ENCODE measurements around the gene NPC1.
"Not testable (repeated sequence)": the region's sequence is repeated elsewhere in the genome, so short reads cannot be mapped to it uniquely, and the experiment has no call there.

Gene NPC1

DNA sequence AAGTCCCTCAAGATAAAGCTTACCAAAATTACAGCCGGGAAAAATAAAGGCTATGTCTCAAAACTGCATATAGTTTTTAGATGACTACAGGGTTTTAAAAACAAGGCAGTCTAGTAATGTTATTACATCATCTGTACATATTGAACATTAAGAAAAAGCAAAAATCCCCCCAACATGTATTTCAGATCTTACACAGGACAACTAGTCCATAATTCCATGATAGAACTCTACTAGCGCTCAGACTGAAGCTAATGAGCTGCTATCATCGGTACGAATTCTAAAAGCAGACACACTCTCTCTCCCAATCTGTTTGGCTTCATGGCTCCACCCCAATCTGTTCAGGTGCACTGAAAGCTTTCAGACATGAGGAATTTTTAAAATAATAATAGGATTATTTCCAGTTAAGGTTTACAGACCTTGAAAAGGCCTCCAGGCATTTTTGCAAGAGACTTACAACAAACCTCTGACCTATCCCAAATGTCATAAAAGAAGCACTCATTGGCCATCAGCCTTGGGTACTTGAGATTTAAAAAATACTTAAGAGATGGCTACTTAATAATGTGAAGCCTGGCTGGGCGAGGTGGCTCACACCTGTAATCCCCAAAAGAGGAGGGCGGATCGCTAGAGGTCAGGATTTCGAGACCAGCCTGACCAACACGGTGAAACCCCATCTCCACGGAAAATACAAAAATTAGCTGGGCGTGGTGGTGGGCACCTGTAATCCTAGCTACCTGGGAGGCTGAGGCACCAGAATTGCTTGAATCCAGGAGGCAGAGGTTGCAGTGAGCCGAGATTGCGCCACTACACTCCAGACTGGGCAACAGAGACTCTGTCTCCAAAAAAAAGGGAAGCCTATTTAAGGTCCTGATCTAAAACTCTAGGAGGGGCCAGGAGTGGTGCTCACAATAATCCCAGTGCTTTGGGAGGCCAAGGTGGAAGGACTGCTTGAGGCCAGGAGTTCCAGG lies 2.0 kb downstream of the NPC1 start:
- TF ChIP-seq, protein P1, sequence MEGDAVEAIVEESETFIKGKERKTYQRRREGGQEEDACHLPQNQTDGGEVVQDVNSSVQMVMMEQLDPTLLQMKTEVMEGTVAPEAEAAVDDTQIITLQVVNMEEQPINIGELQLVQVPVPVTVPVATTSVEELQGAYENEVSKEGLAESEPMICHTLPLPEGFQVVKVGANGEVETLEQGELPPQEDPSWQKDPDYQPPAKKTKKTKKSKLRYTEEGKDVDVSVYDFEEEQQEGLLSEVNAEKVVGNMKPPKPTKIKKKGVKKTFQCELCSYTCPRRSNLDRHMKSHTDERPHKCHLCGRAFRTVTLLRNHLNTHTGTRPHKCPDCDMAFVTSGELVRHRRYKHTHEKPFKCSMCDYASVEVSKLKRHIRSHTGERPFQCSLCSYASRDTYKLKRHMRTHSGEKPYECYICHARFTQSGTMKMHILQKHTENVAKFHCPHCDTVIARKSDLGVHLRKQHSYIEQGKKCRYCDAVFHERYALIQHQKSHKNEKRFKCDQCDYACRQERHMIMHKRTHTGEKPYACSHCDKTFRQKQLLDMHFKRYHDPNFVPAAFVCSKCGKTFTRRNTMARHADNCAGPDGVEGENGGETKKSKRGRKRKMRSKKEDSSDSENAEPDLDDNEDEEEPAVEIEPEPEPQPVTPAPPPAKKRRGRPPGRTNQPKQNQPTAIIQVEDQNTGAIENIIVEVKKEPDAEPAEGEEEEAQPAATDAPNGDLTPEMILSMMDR (IDR thresholded peaks at IDR 0.05; ENCODE audit: borderline replicate concordance, insufficient read depth, low read depth, low read length): no peak
- H3K4me3 ChIP-seq (ENCODE audit: low read depth, low read length): no peak overlapping the region

DNA sequence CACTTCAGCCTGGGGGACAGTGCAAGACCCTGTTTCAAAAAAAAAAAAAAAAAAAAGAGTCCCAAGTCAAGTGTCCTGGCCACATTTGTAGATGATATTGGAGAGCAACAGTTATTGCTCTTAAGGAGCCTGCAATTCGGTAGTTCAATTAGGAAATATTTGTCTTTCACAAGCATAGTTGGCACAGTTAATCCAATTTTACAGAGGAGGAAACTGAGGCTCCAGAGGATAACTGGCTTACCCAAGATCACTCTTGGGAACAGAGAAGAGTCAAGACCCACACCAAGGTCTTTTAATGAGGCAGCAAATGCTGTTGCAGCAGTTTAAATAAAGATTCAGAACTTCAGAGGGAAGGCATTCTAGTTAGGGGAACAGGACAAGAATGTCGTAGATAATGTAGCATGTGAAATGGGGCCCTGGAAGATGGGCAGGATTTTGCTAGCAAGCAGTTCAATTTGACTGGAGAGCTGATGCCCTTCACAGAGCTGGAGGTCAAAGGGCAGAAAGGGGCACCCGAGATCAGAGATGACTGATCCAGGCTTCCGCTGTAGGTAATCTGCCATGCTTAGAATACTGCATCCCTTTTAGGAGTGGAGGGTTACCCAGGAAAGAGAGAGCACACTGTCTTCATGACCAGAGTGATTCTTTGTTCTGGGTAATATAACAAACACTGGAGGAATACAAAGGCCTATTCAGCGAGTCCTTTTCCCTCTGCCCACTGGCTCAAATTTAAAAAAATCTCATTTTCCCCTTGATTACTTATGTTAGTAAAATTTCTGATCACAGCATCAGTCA lies 3.0 kb downstream of the NPC1 start:
- TF ChIP-seq, protein P1 (IDR thresholded peaks at IDR 0.05; ENCODE audit: borderline replicate concordance, insufficient read depth, low read depth, low read length): no peak
- H3K4me3 ChIP-seq (ENCODE audit: low read depth, low read length): no peak overlapping the region

GRCh38 chr18:23580677-23581367 lies 5.5 kb downstream of the NPC1 start:
- no peak overlapping the region for H3K4me3 ChIP-seq (ENCODE audit: low read depth, low read length)
- TF ChIP-seq, protein P1 (IDR thresholded peaks at IDR 0.05; ENCODE audit: borderline replicate concordance, insufficient read depth, low read depth, low read length): no peak

DNA sequence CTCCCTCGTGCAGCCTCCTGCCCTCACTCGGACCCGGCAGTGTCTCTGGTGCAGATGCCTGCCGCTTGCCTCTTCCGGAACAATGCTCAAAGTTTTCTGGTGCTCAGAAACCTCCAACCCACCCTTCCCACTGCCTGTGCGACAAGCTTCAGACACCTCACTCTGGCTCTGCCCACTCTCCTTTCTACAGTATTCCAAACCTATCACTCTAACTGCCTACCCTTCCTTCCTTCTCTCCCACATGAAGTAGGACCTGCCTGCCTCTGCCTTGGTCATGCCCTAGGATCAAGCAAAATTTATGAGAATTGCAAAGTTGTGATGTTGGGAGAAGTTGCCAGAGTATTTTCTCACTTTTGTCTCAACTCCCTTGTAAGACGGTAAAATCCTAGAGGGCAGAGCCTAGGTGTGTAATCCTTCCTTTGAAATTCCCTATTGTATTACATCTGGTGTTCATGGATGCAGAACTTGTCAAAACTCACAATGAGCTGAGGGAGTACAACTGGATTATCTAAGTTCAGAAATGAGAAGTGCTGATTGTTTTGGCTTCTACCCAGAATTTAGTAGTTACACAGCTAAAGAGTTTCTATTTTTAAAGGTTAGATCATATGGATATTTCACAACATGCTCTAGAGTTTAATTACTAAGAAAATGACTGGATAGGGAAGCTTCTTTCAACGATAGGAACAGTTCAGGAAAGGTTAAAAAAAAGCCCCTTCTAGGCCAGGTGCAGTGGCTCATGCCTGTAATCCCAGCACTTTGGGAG lies 7.2 kb downstream of the NPC1 start:
- TF ChIP-seq, protein P1 (IDR thresholded peaks at IDR 0.05; ENCODE audit: borderline replicate concordance, insufficient read depth, low read depth, low read length): no peak
- H3K4me3 ChIP-seq (ENCODE audit: low read depth, low read length): no peak overlapping the region

- H3K4me3 ChIP-seq (ENCODE audit: low read depth, low read length): no peak overlapping the region
- TF ChIP-seq, protein P1 (IDR thresholded peaks at IDR 0.05; ENCODE audit: borderline replicate concordance, insufficient read depth, low read depth, low read length): no peak
Measured at GRCh38 chr18:23578067-23578701, 8.1 kb downstream of the NPC1 start.

- not testable (repeated sequence) for H3K4me3 ChIP-seq (ENCODE audit: low read depth, low read length)
Measured at GRCh38 chr18:23577521-23577920, 8.8 kb downstream of the NPC1 start.

Measured in GM12875 (cell line).